Measurements from ENCODE around the gene TRMT6.

TRMT6 gene

GRCh38 chr20:5977223-5977622, 26.9 kb upstream of the TRMT6 start:
- Histone ChIP-seq H3K36me3 (ENCODE audit: insufficient read depth, low read length) (peaks cover 93% of the 10 kb centered on the region), H3K4me3 (ENCODE audit: low read length) (no peak overlapping the region), H3K9ac (ENCODE audit: low read depth, low read length) (no peak overlapping the region), H3K4me1 (ENCODE audit: insufficient read depth, low read length) (no peaks in the 10 kb centered on the region), H3K9me3 (ENCODE audit: insufficient read depth, low read depth, low read length) (no peaks in the 10 kb centered on the region), H3K27me3 (ENCODE audit: insufficient read depth, low read length) (no peaks in the 10 kb centered on the region; the same call in 1 of the 2 replicates), H3K27ac (ENCODE audit: low read depth, low read length) (no peak overlapping the region)
- WGBS: 87% methylated on average over 2 of the region's 2 CpGs

- Histone ChIP-seq H3K27me3 (ENCODE audit: insufficient read depth, low read length) (peaks cover 11% of the 10 kb centered on the region), H3K36me3 (ENCODE audit: insufficient read depth, low read length) (peaks cover 91% of the 10 kb centered on the region), H3K4me1 (ENCODE audit: insufficient read depth, low read length) (peaks cover 7% of the 10 kb centered on the region; the same call in 1 of the 2 replicates), H3K9me3 (ENCODE audit: insufficient read depth, low read depth, low read length) (no peaks in the 10 kb centered on the region), H3K9ac (ENCODE audit: low read depth, low read length) (no peak overlapping the region), H3K4me3 (ENCODE audit: low read length) (no peak overlapping the region), H3K27ac (ENCODE audit: low read depth, low read length) (no peak overlapping the region)
- 95% methylated on average over 2 of the region's 2 CpGs for WGBS
Observed at GRCh38 chr20:5975778-5976177, 25.4 kb upstream of the TRMT6 start.

GRCh38 chr20:5974531-5974930, 24.2 kb upstream of the TRMT6 start:
- WGBS: 100% methylated on average over 1 of the region's 1 CpG
- H3K27me3 ChIP-seq (ENCODE audit: insufficient read depth, low read length): peaks cover 23% of the 10 kb centered on the region
- H3K4me3 ChIP-seq (ENCODE audit: low read length): no peak overlapping the region
- H3K9me3 ChIP-seq (ENCODE audit: insufficient read depth, low read depth, low read length): no peaks in the 10 kb centered on the region
- no peak overlapping the region for H3K9ac ChIP-seq (ENCODE audit: low read depth, low read length)
- H3K4me1 ChIP-seq (ENCODE audit: insufficient read depth, low read length): peaks cover 14% of the 10 kb centered on the region
- peaks cover 86% of the 10 kb centered on the region for H3K36me3 ChIP-seq (ENCODE audit: insufficient read depth, low read length)
- no peak overlapping the region for H3K27ac ChIP-seq (ENCODE audit: low read depth, low read length)

- H3K4me3 ChIP-seq (ENCODE audit: low read length): no peak overlapping the region
- WGBS: 98% methylated on average over 4 of the region's 4 CpGs
- H3K9ac ChIP-seq (ENCODE audit: low read depth, low read length): no peak overlapping the region
- peaks cover 28% of the 10 kb centered on the region for H3K27me3 ChIP-seq (ENCODE audit: insufficient read depth, low read length)
- H3K9me3 ChIP-seq (ENCODE audit: insufficient read depth, low read depth, low read length): no peaks in the 10 kb centered on the region
- H3K36me3 ChIP-seq (ENCODE audit: insufficient read depth, low read length): peaks cover 81% of the 10 kb centered on the region
- H3K27ac ChIP-seq (ENCODE audit: low read depth, low read length): no peak overlapping the region
- peaks cover 14% of the 10 kb centered on the region for H3K4me1 ChIP-seq (ENCODE audit: insufficient read depth, low read length)
Observed at GRCh38 chr20:5973971-5974370, 23.6 kb upstream of the TRMT6 start.

GRCh38 chr20:5973172-5973571, 22.8 kb upstream of the TRMT6 start:
- Histone ChIP-seq H3K4me1 (ENCODE audit: insufficient read depth, low read length) (peaks cover 14% of the 10 kb centered on the region), H3K9ac (ENCODE audit: low read depth, low read length) (no peak overlapping the region), H3K4me3 (ENCODE audit: low read length) (no peak overlapping the region), H3K27me3 (ENCODE audit: insufficient read depth, low read length) (peaks cover 36% of the 10 kb centered on the region), H3K27ac (ENCODE audit: low read depth, low read length) (no peak overlapping the region), H3K36me3 (ENCODE audit: insufficient read depth, low read length) (peaks cover 81% of the 10 kb centered on the region), H3K9me3 (ENCODE audit: insufficient read depth, low read depth, low read length) (no peaks in the 10 kb centered on the region)
- WGBS: 96% methylated on average over 2 of the region's 2 CpGs

GRCh38 chr20:5971203-5971602, 20.9 kb upstream of the TRMT6 start:
- H3K9ac ChIP-seq (ENCODE audit: low read depth, low read length): no peak overlapping the region
- H3K4me3 ChIP-seq (ENCODE audit: low read length): no peak overlapping the region
- H3K4me1 ChIP-seq (ENCODE audit: insufficient read depth, low read length): peaks cover 14% of the 10 kb centered on the region
- H3K9me3 ChIP-seq (ENCODE audit: insufficient read depth, low read depth, low read length): no peaks in the 10 kb centered on the region
- peaks cover 53% of the 10 kb centered on the region for H3K27me3 ChIP-seq (ENCODE audit: insufficient read depth, low read length)
- H3K27ac ChIP-seq (ENCODE audit: low read depth, low read length): no peak overlapping the region
- H3K36me3 ChIP-seq (ENCODE audit: insufficient read depth, low read length): peaks cover 78% of the 10 kb centered on the region

- no peak overlapping the region for H3K27ac ChIP-seq (ENCODE audit: low read depth, low read length)
- 95% methylated on average over 2 of the region's 2 CpGs for WGBS
- peaks cover 61% of the 10 kb centered on the region for H3K27me3 ChIP-seq (ENCODE audit: insufficient read depth, low read length)
- H3K9me3 ChIP-seq (ENCODE audit: insufficient read depth, low read depth, low read length): no peaks in the 10 kb centered on the region
- H3K4me3 ChIP-seq (ENCODE audit: low read length): no peak overlapping the region
- peaks cover 80% of the 10 kb centered on the region for H3K36me3 ChIP-seq (ENCODE audit: insufficient read depth, low read length)
- H3K9ac ChIP-seq (ENCODE audit: low read depth, low read length): no peak overlapping the region
- peaks cover 14% of the 10 kb centered on the region for H3K4me1 ChIP-seq (ENCODE audit: insufficient read depth, low read length)
Observed at GRCh38 chr20:5970381-5970780, 20.0 kb upstream of the TRMT6 start.

- H3K27me3 ChIP-seq (ENCODE audit: insufficient read depth, low read length): peaks cover 61% of the 10 kb centered on the region
Observed at GRCh38 chr20:5969940-5970339, 19.6 kb upstream of the TRMT6 start.

GRCh38 chr20:5969348-5969935, 19.1 kb upstream of the TRMT6 start:
- H3K9me3 ChIP-seq (ENCODE audit: insufficient read depth, low read depth, low read length): no peaks in the 10 kb centered on the region
- no peak overlapping the region for H3K4me3 ChIP-seq (ENCODE audit: low read length)
- H3K27me3 ChIP-seq (ENCODE audit: insufficient read depth, low read length): peaks cover 61% of the 10 kb centered on the region
- 53% methylated on average over 8 of the region's 9 CpGs for WGBS
- no peak overlapping the region for H3K9ac ChIP-seq (ENCODE audit: low read depth, low read length)
- H3K27ac ChIP-seq (ENCODE audit: low read depth, low read length): no peak overlapping the region
- H3K36me3 ChIP-seq (ENCODE audit: insufficient read depth, low read length): peaks cover 81% of the 10 kb centered on the region
- peaks cover 14% of the 10 kb centered on the region for H3K4me1 ChIP-seq (ENCODE audit: insufficient read depth, low read length)

More at GRCh38 chr20:5969940-5970339, 19.6 kb upstream of the TRMT6 start:
- H3K4me3 ChIP-seq (ENCODE audit: low read length): no peak overlapping the region
- no peak overlapping the region for H3K27ac ChIP-seq (ENCODE audit: low read depth, low read length)
- peaks cover 81% of the 10 kb centered on the region for H3K36me3 ChIP-seq (ENCODE audit: insufficient read depth, low read length)
- no peaks in the 10 kb centered on the region for H3K9me3 ChIP-seq (ENCODE audit: insufficient read depth, low read depth, low read length)
- H3K4me1 ChIP-seq (ENCODE audit: insufficient read depth, low read length): peaks cover 14% of the 10 kb centered on the region
- H3K9ac ChIP-seq (ENCODE audit: low read depth, low read length): no peak overlapping the region

- Histone ChIP-seq H3K4me3 (ENCODE audit: low read length) (no peak overlapping the region), H3K27me3 (ENCODE audit: insufficient read depth, low read length) (peaks cover 61% of the 10 kb centered on the region), H3K36me3 (ENCODE audit: insufficient read depth, low read length) (peaks cover 82% of the 10 kb centered on the region), H3K9ac (ENCODE audit: low read depth, low read length) (no peak overlapping the region), H3K27ac (ENCODE audit: low read depth, low read length) (no peak overlapping the region), H3K4me1 (ENCODE audit: insufficient read depth, low read length) (peaks cover 14% of the 10 kb centered on the region), H3K9me3 (ENCODE audit: insufficient read depth, low read depth, low read length) (no peaks in the 10 kb centered on the region)
- 98% methylated on average over 3 of the region's 3 CpGs for WGBS
Observed at GRCh38 chr20:5968462-5968861, 18.1 kb upstream of the TRMT6 start.

GRCh38 chr20:5967469-5967868, 17.1 kb upstream of the TRMT6 start:
- no peak overlapping the region for H3K27ac ChIP-seq (ENCODE audit: low read depth, low read length)
- 94% methylated on average over 6 of the region's 6 CpGs for WGBS
- peaks cover 14% of the 10 kb centered on the region for H3K4me1 ChIP-seq (ENCODE audit: insufficient read depth, low read length)
- no peak overlapping the region for H3K4me3 ChIP-seq (ENCODE audit: low read length)
- no peak overlapping the region for H3K9ac ChIP-seq (ENCODE audit: low read depth, low read length)
- H3K27me3 ChIP-seq (ENCODE audit: insufficient read depth, low read length): peaks cover 61% of the 10 kb centered on the region
- peaks cover 80% of the 10 kb centered on the region for H3K36me3 ChIP-seq (ENCODE audit: insufficient read depth, low read length)
- H3K9me3 ChIP-seq (ENCODE audit: insufficient read depth, low read depth, low read length): no peaks in the 10 kb centered on the region

GRCh38 chr20:5949943-5950270, 426 bp downstream of the TRMT6 start:
- Histone ChIP-seq H3K9ac (ENCODE audit: low read depth, low read length) (peak overlapping the region; percentile 86), H3K9me3 (ENCODE audit: insufficient read depth, low read depth, low read length) (no peaks in the 10 kb centered on the region), H3K4me3 (ENCODE audit: low read length) (peak overlapping the region; percentile 96), H3K27ac (ENCODE audit: low read depth, low read length) (peak overlapping the region; percentile 36; the same call in 1 of the 2 replicates), H3K27me3 (ENCODE audit: insufficient read depth, low read length) (no peaks in the 10 kb centered on the region), H3K4me1 (ENCODE audit: insufficient read depth, low read length) (peaks cover 13% of the 10 kb centered on the region; the same call in 1 of the 2 replicates), H3K36me3 (ENCODE audit: insufficient read depth, low read length) (peaks cover 65% of the 10 kb centered on the region)
- WGBS: 1% methylated on average over 11 of the region's 11 CpGs
